Epithelial cell of prostate (primary cell): ENCODE results near the gene TANK.
"Not testable (repeated sequence)": the region's sequence is repeated elsewhere in the genome, so short reads cannot be mapped to it uniquely, and the experiment has no call there.

Experiments used
- DNase-seq: peaks from one replicate; pipeline ENCODE4 v3.0.0-alpha.2; 2011; ENCODE audit warnings: low read depth, low spot score
- H3K27ac ChIP-seq: fragments of 450-650 bp; 2 replicates; pipeline ENCODE4 v1.5.1; 2017; ENCODE audit warnings: mild to moderate bottlenecking

The TANK gene

DNA sequence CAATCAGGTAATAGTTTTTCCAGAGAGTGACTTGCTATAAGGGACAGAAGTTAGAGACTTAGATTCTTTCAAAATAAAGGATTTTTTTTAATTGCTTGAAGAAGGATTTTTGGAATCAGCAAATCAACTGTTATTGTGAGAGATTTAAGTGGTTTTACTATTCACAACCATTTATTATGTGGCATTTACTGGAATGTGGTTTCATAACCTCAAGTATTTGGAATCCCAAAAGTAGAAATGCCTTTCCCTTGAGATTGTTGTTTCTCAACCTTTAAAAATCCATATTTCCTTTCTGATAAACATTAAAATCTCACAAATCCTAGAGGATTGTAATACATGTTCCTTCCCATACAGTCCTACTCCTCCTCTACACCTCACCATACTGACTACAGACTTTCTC is 5.0 kb downstream of the TANK start:
- no peak overlapping the region for H3K27ac ChIP-seq

DNA sequence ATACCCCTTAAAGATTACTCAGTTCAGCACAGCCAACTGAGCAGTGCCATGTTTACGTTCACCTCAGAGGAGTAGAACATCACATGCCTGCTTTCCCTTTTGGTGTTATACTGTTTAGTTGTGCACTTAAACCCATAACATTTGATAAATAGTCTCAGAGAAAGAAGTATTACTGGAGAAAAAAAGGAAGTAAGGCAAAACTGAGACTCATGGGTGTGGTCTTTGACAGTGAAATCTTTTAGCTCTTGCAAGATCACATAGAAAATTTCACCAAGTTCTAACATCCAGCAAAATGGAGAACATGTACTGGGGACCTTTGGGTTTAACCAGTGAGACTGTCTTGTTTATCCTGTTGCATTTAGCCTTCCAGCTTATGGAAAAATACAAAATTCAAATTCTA is 5.6 kb downstream of the TANK start:
- no peak for DNase-seq
- no peak overlapping the region for H3K27ac ChIP-seq

More for the DNA sequence above, 5.0 kb downstream of the TANK start:
- no peak for DNase-seq

- DNase-seq = peak; percentile 33
- peak overlapping the region; percentile 3 for H3K27ac ChIP-seq
Measured at GRCh38 chr2:161166538-161167409, 6.5 kb downstream of the TANK start.

DNA sequence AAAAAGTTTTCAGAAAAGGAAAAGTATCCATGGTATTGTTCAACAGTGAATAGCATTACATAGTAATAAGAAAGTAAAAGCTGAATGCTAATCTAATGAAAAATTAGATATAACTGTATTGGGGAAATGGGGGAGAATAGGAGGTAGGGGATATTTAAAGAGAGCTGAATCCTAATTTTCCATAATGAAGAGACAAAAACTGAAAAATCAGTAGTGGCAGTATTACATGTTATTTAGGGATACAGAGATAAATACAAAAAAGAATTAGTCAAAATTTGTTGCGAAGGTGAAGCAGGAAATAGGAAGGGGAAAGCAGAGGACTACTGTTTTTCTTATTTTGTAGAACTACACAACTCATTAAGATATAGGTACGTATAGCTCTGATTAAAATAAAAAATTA is 9.1 kb downstream of the TANK start:
- DNase-seq = no peak
- H3K27ac ChIP-seq = no peak overlapping the region

GRCh38 chr2:161170377-161170776 is 10.1 kb downstream of the TANK start:
- DNase-seq = no peak
- H3K27ac ChIP-seq = peak overlapping the region; percentile 32

GRCh38 chr2:161170958-161171932 is 11.0 kb downstream of the TANK start:
- H3K27ac ChIP-seq = peak overlapping the region; percentile 32
- no peak for DNase-seq

- H3K27ac ChIP-seq = no peak overlapping the region
- DNase-seq = no peak
Measured at GRCh38 chr2:161172901-161173540, 12.8 kb downstream of the TANK start.

- no peak overlapping the region for H3K27ac ChIP-seq
Measured at GRCh38 chr2:161173541-161174194, 13.4 kb downstream of the TANK start.

GRCh38 chr2:161177969-161178368 is 17.7 kb downstream of the TANK start:
- no peak for DNase-seq
- no peak overlapping the region for H3K27ac ChIP-seq

More at GRCh38 chr2:161173541-161174194, 13.4 kb downstream of the TANK start:
- DNase-seq = no peak

DNA sequence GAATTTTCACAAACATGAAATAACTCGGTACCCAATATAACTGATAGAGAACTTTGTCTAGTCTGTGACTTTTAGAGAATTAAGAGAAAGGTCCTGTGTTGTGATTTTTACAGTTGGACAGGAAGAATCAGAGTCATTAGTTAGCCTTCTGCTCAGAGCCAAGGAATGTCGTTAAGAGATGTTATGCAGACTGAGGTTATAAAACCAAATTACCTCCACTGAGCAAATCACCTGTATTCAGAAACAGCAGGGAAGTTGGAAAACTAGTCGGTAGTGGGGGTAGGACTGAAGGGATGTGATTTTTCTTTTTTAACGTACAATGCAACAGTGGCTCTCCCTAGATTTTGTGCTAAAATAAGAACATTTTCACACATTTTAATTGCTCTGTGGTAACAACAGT is 18.5 kb downstream of the TANK start:
- DNase-seq = no peak
- H3K27ac ChIP-seq = no peak overlapping the region

DNA sequence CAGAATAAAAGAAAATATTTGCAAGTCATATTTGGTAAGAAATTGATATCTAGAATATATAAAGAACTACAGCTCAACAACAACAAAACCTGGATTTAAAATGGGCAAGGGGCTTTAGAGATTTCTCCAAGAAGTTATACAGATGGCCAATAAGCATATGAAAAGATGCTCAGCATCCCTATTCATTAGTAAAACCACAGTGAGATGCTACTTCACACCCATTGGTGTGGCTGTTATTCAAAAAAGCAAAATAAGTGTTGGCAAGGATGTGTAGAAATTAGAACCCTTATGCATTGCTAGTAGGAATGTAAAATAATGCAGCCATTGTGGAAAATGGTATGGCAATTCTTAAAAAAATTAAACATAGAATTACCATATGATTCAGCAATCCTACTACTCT is 29.8 kb downstream of the TANK start:
- no peak overlapping the region for H3K27ac ChIP-seq
- no peak for DNase-seq

- DNase-seq, H3K27ac ChIP-seq: not testable (repeated sequence)
Measured at GRCh38 chr2:161195602-161196001, 35.4 kb downstream of the TANK start.

DNA sequence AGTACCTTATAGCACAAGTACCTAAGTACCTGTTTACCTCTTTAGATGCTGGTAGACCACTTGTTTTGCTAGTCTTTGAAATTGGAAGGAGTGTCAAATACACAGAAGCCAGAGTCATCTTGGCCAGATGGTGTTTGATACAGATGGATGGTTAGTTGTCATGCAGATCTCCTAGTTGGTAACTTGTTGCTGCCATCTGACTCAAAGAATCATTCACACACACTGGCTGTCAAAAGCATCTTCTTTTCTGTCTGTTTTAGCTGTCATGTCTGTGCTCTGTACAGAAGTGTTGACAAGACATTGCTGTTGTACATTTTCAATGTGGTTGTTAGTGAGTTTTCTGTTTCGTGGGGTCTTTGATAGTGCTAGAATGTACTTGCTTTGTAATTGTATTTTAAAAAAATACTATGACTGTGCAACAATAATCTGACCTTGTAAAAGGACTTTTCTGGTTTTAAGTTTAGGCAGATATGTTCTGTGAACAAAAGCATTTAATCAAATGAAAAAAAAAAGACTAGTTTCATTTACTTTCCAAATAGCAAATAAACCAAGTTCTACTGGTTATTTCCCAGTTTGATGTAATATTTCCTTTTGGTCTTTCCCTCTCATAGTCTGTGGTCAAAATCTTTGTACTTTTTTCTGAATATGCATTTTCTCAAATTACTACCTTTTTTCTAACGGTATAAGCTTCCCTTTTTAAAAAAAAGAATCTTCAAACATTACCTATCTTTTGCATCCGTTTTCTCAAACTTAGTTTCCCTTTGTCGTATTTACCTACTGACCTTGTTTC is 39.9 kb downstream of the TANK start:
- DNase-seq = no peak
- H3K27ac ChIP-seq = no peak overlapping the region

DNA sequence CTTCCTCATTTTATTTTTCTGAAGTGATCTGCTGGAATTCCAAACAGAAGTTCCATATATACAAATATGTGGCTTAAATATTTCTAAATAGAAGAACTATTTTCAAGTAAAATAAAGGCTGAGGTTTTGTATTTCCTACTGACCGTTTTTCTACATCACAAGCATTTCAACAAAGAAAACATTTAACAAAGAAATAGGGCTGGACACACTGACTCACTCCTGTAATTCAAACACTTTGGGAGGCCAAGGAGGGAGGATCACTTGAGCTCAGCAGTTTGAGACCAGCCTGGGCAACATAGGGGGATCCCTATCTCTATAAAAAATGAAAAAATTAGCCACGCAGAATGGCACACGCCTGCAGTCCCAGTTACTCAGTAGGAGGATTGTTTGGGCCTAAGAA is 44.6 kb downstream of the TANK start:
- no peak overlapping the region for H3K27ac ChIP-seq
- DNase-seq = no peak

- H3K27ac ChIP-seq = no peak overlapping the region
- DNase-seq = no peak
Measured at GRCh38 chr2:161206471-161207032, 46.3 kb downstream of the TANK start.

DNA sequence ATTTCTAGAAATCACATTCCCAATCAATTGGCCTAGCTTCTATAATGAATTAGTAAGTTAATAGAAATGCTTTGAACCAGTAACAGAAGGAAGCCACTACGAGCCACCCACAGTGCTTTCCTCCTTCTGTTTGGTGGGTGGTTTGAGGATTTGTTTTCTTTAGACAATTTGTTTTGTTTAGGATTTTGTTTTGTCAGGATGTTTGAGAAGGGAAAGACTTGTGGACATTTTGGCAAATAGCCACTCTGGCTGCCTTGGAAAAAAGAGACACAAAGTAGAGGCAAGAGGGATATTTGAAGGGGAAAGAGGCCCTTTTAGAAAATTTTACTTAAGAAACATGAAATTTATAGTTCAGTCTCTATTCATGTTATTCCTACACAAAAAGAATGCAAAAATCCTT is 47.7 kb downstream of the TANK start:
- DNase-seq = no peak
- no peak overlapping the region for H3K27ac ChIP-seq

DNA sequence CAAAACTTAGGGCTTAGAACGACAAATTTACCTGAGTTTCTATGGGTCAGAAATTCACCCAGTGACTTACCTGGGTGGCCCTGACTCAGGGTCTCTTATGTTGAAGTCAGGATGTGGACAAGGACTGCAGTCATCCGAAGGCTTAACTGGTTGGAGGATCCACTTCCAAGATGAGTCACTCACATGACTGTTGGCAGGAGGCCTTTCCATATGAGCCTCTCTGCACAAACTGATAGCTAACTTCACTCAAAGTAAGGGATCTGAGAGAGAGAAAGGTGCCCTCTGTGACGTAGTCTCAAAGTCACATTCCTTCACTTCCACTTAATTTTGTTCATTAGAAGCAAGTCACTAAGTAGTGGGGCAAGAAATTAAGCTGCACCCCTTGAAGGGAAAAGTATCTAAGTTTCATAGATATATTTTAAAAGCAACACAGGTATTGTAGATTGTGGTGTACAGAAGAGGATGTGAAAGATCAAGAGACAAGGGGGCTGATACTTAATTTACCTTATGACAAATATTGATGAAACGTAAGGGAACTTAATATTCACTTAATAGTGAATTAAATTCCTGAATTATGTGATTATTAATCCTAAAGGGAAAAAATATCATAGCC is 48.4 kb downstream of the TANK start:
- peak; percentile 46 for DNase-seq

GRCh38 chr2:161209902-161210301 is 49.7 kb downstream of the TANK start:
- H3K27ac ChIP-seq = no peak overlapping the region
- DNase-seq = no peak

More for the DNA sequence above, 48.4 kb downstream of the TANK start:
- no peak overlapping the region for H3K27ac ChIP-seq
